NCI-H1092 treated with DMSO at 0.1 percent for 48 hours (cell line): Measurements from ENCODE around the gene TFRC.
"Not testable (repeated sequence)": the region's sequence is repeated elsewhere in the genome, so short reads cannot be mapped to it uniquely, and the experiment has no call there.

Experiments used
- DNase-seq: peaks from one replicate; lab custom pipeline; 2025; lab: John Stamatoyannopoulos, UW

The TFRC gene

DNA sequence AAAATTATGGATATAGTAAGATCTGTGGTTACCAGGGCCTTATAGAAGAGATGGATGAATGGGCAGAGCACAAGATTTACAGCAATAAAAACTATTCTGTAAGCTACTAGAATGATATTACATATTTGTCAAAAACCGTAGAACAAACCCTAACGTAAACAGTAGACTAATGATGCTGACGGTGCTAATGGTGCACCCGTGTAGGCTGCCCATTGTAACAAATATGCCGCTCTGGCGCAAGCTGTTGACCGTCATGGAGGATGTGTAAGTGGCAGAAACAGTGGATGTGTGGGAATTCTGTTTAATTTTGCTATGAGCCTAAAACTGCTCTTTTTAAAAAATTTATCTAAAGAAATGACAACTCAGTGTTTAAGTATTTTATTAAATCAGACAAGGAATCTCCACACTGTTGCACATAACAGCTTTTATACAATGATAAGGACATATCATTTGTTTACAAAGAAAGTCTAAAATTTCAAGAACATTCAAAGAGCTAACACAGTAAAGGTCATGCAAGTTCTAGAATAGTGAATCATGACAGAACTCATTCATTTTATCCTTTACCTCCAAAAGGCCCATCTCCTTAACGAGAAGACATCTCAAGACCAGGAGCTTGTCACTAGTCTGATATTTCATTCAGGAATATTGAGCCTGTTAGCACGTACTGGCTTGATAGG is 32.8 kb downstream of the TFRC start:
- DNase-seq = no peak

GRCh38 chr3:196047391-196048030 is 34.4 kb downstream of the TFRC start:
- DNase-seq = no peak

DNA sequence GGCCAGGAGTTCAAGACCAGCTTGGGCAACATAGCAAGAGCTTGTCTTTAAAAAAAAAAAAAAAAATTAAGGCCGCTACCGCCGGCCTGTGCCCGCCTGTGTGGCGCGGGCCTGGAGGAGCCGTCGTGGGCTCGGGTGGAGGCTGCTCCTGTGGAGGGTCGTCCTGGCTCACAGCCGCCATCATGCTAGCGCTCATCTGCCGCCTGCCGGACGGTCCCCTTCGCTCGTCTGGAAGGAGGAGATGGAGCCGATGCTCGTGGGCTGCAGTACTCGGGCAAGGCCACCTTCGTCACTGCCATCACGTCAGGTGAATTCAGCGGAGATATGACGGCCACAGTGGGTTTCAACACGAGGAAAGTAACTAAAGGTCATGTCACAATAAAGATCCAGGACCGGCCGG is 37.4 kb downstream of the TFRC start:
- DNase-seq = no peak

DNA sequence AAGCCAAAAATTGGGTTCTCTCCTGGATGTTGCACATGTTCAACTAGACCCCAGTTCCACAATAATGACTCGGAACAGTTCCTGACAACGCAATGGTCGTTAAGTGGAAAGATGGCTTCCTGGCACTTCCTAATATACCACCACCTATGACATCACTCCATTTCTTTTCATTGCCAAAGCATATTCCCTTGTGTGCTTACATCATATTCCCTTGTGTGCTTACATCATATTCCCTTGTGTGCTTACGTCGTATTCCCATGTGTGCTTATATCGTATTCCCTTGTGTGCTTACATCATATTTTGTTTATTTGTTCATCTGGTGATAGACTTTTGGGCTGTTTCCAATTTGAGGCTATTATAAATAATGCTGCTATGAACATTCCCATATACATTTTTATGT is 39.2 kb downstream of the TFRC start:
- DNase-seq = no peak

DNA sequence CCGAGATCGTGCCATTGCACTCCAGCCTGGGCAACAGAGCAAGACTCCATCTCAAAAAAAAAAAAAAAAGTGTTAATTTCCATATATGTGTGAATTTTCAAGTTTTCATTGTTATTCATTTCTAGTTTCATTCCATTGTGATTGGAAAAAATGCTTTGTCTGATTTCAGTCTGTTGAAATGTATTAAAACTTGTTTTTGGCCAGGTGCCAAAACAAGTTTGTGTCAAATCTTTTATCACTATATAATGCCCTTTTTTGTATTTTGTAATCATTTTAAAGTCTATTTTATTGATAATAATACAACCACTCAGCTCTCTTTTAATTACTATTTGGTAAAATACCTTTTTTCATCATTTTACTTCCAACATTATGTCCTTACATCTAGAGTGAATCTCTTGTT is 42.5 kb downstream of the TFRC start:
- DNase-seq = no peak

DNA sequence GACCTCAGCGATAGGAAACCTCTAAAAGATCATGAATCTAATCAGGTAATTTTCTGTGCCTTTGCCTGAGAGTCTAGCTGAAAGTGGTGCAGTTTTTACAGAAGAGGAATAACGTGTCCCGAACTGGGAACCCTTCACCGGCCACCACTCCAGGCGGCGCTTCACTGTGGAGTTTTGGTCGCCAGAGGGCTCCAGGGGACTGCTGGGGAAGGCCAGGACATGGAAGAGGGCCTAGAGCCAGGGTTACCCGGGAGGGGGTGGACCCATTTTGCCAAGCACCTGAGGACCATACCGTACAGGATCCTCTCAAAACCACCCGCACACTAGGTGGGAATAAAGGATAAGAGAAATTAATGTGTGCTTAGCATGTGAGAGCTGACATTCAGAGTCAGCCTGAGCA is 55.8 kb downstream of the TFRC start:
- not testable (repeated sequence) for DNase-seq

DNA sequence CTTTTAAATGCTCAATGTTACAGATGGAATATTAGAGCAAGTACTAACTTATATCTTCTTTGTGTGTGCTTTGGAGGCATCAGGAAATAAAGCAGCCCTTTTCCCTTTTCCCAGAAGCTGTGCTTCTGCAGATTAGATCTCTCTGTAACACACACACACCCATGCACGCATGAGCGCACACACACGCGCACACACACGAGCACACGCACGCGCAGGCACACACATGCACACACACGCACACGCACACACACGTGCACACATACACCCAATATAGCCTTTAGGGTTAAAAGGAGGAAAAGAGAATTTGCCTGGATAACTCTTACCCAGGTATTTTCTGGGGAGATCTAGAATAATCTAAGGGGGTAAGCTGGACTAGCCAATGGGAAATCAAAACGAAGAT is 56.9 kb downstream of the TFRC start:
- DNase-seq = no peak

- no peak for DNase-seq
Measured at GRCh38 chr3:196023947-196024346, 57.9 kb downstream of the TFRC start.

- not testable (repeated sequence) for DNase-seq
Measured at GRCh38 chr3:196022499-196022878, 59.4 kb downstream of the TFRC start.

- DNase-seq = no peak
Measured at GRCh38 chr3:196020373-196020772, 61.5 kb downstream of the TFRC start.

DNA sequence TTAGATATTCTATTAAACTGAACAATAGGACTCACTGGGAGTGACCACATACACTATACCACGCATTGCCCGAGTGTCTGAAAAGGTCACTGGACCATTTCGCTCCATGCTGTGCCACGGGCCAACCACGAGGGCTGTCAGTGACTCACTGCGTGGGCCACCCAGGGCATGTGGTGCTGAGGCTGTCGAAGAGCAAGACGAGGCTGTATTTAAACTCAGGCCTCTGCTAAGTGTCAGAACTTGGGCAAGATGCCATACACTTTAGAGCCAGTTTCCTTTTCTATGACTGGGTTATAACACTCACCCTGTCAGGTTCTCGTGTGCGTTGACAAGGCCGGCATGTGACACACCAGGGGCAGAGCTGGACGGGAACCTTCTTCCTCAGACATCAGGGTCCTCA is 62.3 kb downstream of the TFRC start:
- not testable (repeated sequence) for DNase-seq

- not testable (repeated sequence) for DNase-seq
Measured at GRCh38 chr3:196018159-196018558, 63.7 kb downstream of the TFRC start.

GRCh38 chr3:196016485-196016884 is 65.4 kb downstream of the TFRC start:
- DNase-seq = no peak

GRCh38 chr3:196016059-196016458 is 65.8 kb downstream of the TFRC start:
- DNase-seq = no peak

GRCh38 chr3:196013587-196014487 is 68.1 kb downstream of the TFRC start:
- DNase-seq = no peak

DNA sequence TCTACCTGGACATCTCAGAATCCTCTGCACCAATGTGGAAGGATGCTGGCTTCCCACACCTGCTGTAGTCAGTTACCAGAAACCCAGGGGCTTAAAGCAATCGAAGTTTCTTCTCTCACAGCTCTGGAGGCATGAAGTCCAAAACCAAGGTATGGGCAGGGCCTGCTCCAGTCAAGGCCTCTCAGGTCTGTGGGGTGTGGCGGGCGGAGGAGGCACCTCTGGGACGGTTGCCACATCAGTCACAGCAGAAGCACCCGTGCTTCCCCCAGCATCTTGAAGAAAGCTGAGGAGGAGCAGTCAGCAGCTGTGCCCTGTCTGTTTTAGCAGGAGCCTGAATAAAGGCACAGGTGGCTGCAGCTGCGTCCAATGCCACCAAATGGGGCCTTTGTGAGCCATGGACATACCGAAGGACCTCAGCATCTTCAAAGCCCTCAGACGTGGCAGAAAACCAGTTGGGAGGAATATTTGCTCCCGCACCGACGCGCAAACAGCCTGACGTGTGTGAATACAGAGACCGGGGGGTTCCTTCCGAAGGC is 68.9 kb downstream of the TFRC start:
- no peak for DNase-seq

DNA sequence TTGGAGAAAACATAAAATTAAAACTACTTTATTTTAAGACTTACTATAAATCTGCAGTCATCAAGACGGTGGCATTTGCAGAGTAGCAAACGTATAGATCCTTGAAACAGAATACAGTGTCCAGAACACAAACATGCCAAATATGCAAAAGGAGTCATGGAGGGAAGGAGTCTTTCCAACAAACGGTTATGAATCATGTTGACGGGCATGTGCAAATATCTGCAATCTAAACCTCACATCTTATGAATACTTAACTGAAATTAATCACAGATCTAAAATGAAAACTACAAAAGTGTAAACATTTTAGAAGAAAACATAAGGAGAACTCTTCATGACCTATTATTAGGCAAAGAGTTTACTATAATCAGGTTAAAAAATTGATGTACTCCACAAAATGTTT is 69.4 kb downstream of the TFRC start:
- no peak for DNase-seq

DNA sequence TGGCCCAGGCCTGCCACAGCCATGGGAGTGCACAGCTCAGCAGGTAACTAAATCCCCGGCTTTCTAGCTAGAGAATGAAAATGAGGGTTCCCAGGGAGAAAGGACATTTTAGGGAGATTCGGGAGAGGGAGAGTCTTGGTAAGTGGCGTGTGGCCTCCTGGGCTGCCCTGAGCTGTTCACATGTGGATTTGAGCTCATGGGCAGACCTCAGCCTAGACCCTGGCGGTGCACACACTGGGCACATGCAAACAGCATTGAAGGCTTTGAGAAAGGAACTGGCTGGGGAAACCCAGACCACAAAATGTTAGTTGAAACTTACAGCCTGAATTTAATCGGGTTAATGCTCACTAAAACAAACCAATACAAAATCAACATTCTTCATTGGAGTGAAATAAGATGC is 72.4 kb downstream of the TFRC start:
- no peak for DNase-seq

- DNase-seq = no peak
Measured at GRCh38 chr3:196008929-196009328, 73.0 kb downstream of the TFRC start.

DNA sequence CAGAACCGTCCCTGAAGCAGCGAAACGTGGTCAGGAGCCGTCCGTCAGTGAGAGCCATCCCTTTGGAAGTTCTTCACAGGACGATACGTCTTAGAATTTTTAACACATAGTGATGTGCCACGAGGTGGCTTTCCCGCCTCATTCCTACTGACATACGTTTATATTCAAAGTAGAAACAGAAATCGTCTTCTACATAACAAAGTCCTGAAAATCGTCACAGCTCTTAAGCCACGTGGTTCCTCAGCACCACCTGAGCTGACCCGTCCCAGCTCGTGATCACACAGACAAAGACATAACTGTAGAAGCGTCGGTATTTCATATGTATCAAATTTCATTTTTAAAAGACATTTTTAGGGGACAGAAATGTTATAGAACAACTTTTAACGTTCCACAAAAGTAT is 73.5 kb downstream of the TFRC start:
- no peak for DNase-seq

- DNase-seq = no peak
Measured at GRCh38 chr3:196007744-196008335, 74.0 kb downstream of the TFRC start.

GRCh38 chr3:196005338-196005737 is 76.6 kb downstream of the TFRC start:
- DNase-seq = not testable (repeated sequence)
